Stimulated activated effector memory CD8-positive, alpha-beta T cell treated with anti-CD3 and anti-CD28 coated beads, Interleukin-12 subunit alpha, Interleukin-12 subunit beta, amount 100 ng/mL, for 72 hours (primary cell): ENCODE measurements around the gene NFATC1.

Experiments
- ATAC-seq: fragments of 150-1000 bp; cut with Tn5 transposase; 2 replicates; pipeline ENCODE4 v1.10.0; 2021
- DNase-seq, 2 donors: peaks; one replicate each; pipeline ENCODE4 v3.0.0; 2021 to 2022; ENCODE audit warnings: low spot score in 2 of 2
- H3K27ac Mint-ChIP-seq: one replicate; pipeline ENCODE4 v1.8.0; 2022; ENCODE audit warnings: mild to moderate bottlenecking, mixed read lengths
- H3K36me3 Mint-ChIP-seq: one replicate; pipeline ENCODE4 v1.8.0; 2022; ENCODE audit warnings: mild to moderate bottlenecking, mixed read lengths
- H3K4me1 Mint-ChIP-seq: one replicate; pipeline ENCODE4 v1.8.0; 2022; ENCODE audit warnings: mixed read lengths
- H3K4me3 Mint-ChIP-seq: one replicate; pipeline ENCODE4 v1.8.0; 2022; ENCODE audit warnings: mild to moderate bottlenecking, mixed read lengths
- H3K9me3 Mint-ChIP-seq: one replicate; pipeline ENCODE4 v1.8.0; 2022; ENCODE audit warnings: mixed read lengths

The NFATC1 gene

GRCh38 chr18:79416022-79416676 lies 20.4 kb downstream of the NFATC1 start:
- no peaks in the 10 kb centered on the region for H3K9me3 Mint-ChIP-seq
- H3K4me3 Mint-ChIP-seq: no peak overlapping the region
- H3K27ac Mint-ChIP-seq: peak overlapping the region; percentile 65
- H3K36me3 Mint-ChIP-seq: peaks cover 16% of the 10 kb centered on the region
- ATAC-seq (no peak), DNase-seq (no peak)
- peaks cover 32% of the 10 kb centered on the region for H3K4me1 Mint-ChIP-seq

- ATAC-seq (no peak), DNase-seq (no peak)
- H3K4me3 Mint-ChIP-seq: no peak overlapping the region
- H3K4me1 Mint-ChIP-seq: peaks cover 32% of the 10 kb centered on the region
- peaks cover 19% of the 10 kb centered on the region for H3K36me3 Mint-ChIP-seq
- peak overlapping the region; percentile 65 for H3K27ac Mint-ChIP-seq
- no peaks in the 10 kb centered on the region for H3K9me3 Mint-ChIP-seq
These were observed 20.9 kb downstream of the NFATC1 start for GRCh38 chr18:79416677-79417052.

GRCh38 chr18:79418236-79418635 lies 22.5 kb downstream of the NFATC1 start:
- H3K36me3 Mint-ChIP-seq: peaks cover 32% of the 10 kb centered on the region
- H3K27ac Mint-ChIP-seq: no peak overlapping the region
- H3K9me3 Mint-ChIP-seq: no peaks in the 10 kb centered on the region

GRCh38 chr18:79418642-79419041 lies 22.9 kb downstream of the NFATC1 start:
- ATAC-seq: no peak
- H3K4me1 Mint-ChIP-seq: peaks cover 32% of the 10 kb centered on the region
- H3K36me3 Mint-ChIP-seq: peaks cover 35% of the 10 kb centered on the region
- H3K27ac Mint-ChIP-seq: no peak overlapping the region
- no peak for DNase-seq
- H3K9me3 Mint-ChIP-seq: no peaks in the 10 kb centered on the region
- no peak overlapping the region for H3K4me3 Mint-ChIP-seq

More at GRCh38 chr18:79418236-79418635, 22.5 kb downstream of the NFATC1 start:
- Mint-ChIP-seq H3K4me3 (no peak overlapping the region), H3K4me1 (peaks cover 32% of the 10 kb centered on the region)
- ATAC-seq (no peak), DNase-seq (no peak)

GRCh38 chr18:79420033-79420745 lies 24.5 kb downstream of the NFATC1 start:
- H3K4me1 Mint-ChIP-seq: peaks cover 34% of the 10 kb centered on the region
- H3K27ac Mint-ChIP-seq: peak overlapping the region; percentile 79
- H3K9me3 Mint-ChIP-seq: no peaks in the 10 kb centered on the region
- peaks cover 51% of the 10 kb centered on the region for H3K36me3 Mint-ChIP-seq
- DNase-seq: no peak
- no peak overlapping the region for H3K4me3 Mint-ChIP-seq
- ATAC-seq: no peak

GRCh38 chr18:79421275-79421857 lies 25.6 kb downstream of the NFATC1 start:
- Mint-ChIP-seq H3K27ac (no peak overlapping the region), H3K36me3 (peaks cover 63% of the 10 kb centered on the region)

GRCh38 chr18:79422022-79422782 lies 26.5 kb downstream of the NFATC1 start:
- ATAC-seq (peak; percentile 37), DNase-seq (no peak)
- H3K27ac Mint-ChIP-seq: no peak overlapping the region
- H3K9me3 Mint-ChIP-seq: no peaks in the 10 kb centered on the region
- peaks cover 31% of the 10 kb centered on the region for H3K4me1 Mint-ChIP-seq
- peaks cover 63% of the 10 kb centered on the region for H3K36me3 Mint-ChIP-seq
- H3K4me3 Mint-ChIP-seq: no peak overlapping the region

More at GRCh38 chr18:79421275-79421857, 25.6 kb downstream of the NFATC1 start:
- no peak for ATAC-seq
- H3K4me3 Mint-ChIP-seq: no peak overlapping the region
- peaks cover 38% of the 10 kb centered on the region for H3K4me1 Mint-ChIP-seq
- H3K9me3 Mint-ChIP-seq: no peaks in the 10 kb centered on the region
- no peak for DNase-seq

GRCh38 chr18:79422783-79423165 lies 27.0 kb downstream of the NFATC1 start:
- Mint-ChIP-seq H3K4me3 (no peak overlapping the region), H3K4me1 (peaks cover 31% of the 10 kb centered on the region), H3K27ac (no peak overlapping the region), H3K36me3 (peaks cover 63% of the 10 kb centered on the region), H3K9me3 (no peaks in the 10 kb centered on the region)
- no peak for DNase-seq
- no peak for ATAC-seq

- no peak overlapping the region for H3K4me3 Mint-ChIP-seq
- H3K36me3 Mint-ChIP-seq: peaks cover 66% of the 10 kb centered on the region
- H3K4me1 Mint-ChIP-seq: peaks cover 31% of the 10 kb centered on the region
- no peak overlapping the region for H3K27ac Mint-ChIP-seq
- DNase-seq (no peak), ATAC-seq (no peak)
- H3K9me3 Mint-ChIP-seq: no peaks in the 10 kb centered on the region
These were observed 27.7 kb downstream of the NFATC1 start for GRCh38 chr18:79423211-79424007.

GRCh38 chr18:79424008-79424565 lies 28.4 kb downstream of the NFATC1 start:
- no peak for DNase-seq
- H3K4me1 Mint-ChIP-seq: peaks cover 31% of the 10 kb centered on the region
- peak overlapping the region; percentile 85 for H3K27ac Mint-ChIP-seq
- no peak overlapping the region for H3K4me3 Mint-ChIP-seq
- no peaks in the 10 kb centered on the region for H3K9me3 Mint-ChIP-seq
- peaks cover 73% of the 10 kb centered on the region for H3K36me3 Mint-ChIP-seq
- ATAC-seq: no peak

GRCh38 chr18:79424880-79425568 lies 29.3 kb downstream of the NFATC1 start:
- H3K36me3 Mint-ChIP-seq: peaks cover 75% of the 10 kb centered on the region
- H3K27ac Mint-ChIP-seq: peak overlapping the region; percentile 85
- H3K9me3 Mint-ChIP-seq: no peaks in the 10 kb centered on the region
- no peak for ATAC-seq
- DNase-seq: no peak
- peaks cover 27% of the 10 kb centered on the region for H3K4me1 Mint-ChIP-seq
- no peak overlapping the region for H3K4me3 Mint-ChIP-seq

- H3K27ac Mint-ChIP-seq: peak overlapping the region; percentile 85
- H3K9me3 Mint-ChIP-seq: no peaks in the 10 kb centered on the region
- peaks cover 22% of the 10 kb centered on the region for H3K4me1 Mint-ChIP-seq
- no peak overlapping the region for H3K4me3 Mint-ChIP-seq
- ATAC-seq: no peak
- no peak for DNase-seq
- H3K36me3 Mint-ChIP-seq: peaks cover 75% of the 10 kb centered on the region
These were observed 29.8 kb downstream of the NFATC1 start for GRCh38 chr18:79425569-79425886.

- H3K4me3 Mint-ChIP-seq: no peak overlapping the region
- H3K27ac Mint-ChIP-seq: no peak overlapping the region
- H3K9me3 Mint-ChIP-seq: no peaks in the 10 kb centered on the region
These were observed 30.9 kb downstream of the NFATC1 start for GRCh38 chr18:79426376-79427300.

More at GRCh38 chr18:79426376-79427300, 30.9 kb downstream of the NFATC1 start:
- ATAC-seq (no peak), DNase-seq (no peak)
- peaks cover 78% of the 10 kb centered on the region for H3K36me3 Mint-ChIP-seq
- peaks cover 18% of the 10 kb centered on the region for H3K4me1 Mint-ChIP-seq
